K562 treated with DMSO at 1 percent for 12 hours (cell line): Measurements from ENCODE around the gene STS. TPM values are rescaled to one million over a fixed set of nuclear protein-coding genes. Genes with fewer than 3 reads are reported as not detected.

Source experiments
- total RNA-seq: library from RNA; unstranded; fragments of 300-600 nt; gene quantifications from 2 replicates; pipeline ENCODE4 v1.2.3, GENCODE V29; 2022; ENCODE audit not compliant: insufficient read depth

Gene STS, protein sequence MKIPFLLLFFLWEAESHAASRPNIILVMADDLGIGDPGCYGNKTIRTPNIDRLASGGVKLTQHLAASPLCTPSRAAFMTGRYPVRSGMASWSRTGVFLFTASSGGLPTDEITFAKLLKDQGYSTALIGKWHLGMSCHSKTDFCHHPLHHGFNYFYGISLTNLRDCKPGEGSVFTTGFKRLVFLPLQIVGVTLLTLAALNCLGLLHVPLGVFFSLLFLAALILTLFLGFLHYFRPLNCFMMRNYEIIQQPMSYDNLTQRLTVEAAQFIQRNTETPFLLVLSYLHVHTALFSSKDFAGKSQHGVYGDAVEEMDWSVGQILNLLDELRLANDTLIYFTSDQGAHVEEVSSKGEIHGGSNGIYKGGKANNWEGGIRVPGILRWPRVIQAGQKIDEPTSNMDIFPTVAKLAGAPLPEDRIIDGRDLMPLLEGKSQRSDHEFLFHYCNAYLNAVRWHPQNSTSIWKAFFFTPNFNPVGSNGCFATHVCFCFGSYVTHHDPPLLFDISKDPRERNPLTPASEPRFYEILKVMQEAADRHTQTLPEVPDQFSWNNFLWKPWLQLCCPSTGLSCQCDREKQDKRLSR
- 0.34 and 1.6 TPM in 2 replicates for total RNA-seq

DNA sequence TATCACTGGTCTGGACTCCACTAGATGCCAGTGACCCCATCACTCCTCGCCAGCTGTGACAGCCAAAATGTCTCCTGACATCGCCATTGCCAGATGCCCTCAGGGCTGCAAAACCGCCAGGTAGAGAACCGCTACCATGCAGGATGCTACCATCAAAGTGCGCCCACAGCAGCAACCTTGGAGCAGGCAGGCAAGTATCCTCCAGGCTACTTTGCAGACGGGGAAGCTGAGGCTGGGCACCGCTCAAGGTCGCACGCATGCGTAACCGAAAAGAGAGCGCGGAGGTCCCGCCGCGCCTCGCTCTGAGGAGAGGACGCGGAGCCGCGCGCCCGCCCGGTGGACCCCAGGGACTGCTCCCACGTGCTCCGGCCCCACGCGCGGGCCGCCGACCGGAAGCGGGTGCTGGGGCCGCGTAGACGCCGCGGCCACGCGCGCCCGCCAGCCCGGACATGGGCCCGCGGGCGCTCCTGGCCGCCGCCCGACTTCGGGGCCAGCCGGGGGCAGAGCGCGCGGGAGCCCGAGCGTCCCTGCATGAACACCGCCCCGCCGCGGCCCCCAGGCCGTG, at the start of gene STS:
Gene STS (plus strand): TSS at position 300 of the 565 bp plus-strand sequence. CDS start 105,488 bp downstream, outside the sequence.

GRCh38 chrX:7147978-7148854, 704 bp downstream of the STS start, which contains the start of gene PUDP:
Gene PUDP (minus strand): TSS chrX:7148153. CDS start chrX:7148113, 40 bp downstream.

Other genes starting within 250 kb of the STS start
- 18.1 and 36.5 TPM in 2 replicates for gene PUDP, start 441 bp downstream of the STS start, total RNA-seq